GM18511 (cell line): ENCODE data around the gene YKT6.
"Not testable (repeated sequence)": the region's sequence is repeated elsewhere in the genome, so short reads cannot be mapped to it uniquely, and the experiment has no call there.

Experiments
- ATAC-seq: cut with Tn5 transposase; IDR thresholded peaks from one replicate; pipeline ENCODE4 v1.9.1; 2021; ENCODE audit warnings: mild to moderate bottlenecking, moderate library complexity; ENCODE audit not compliant: unreplicated experiment

Gene YKT6

GRCh38 chr7:44193011-44193802, 7.6 kb upstream of the YKT6 start:
- no peak for ATAC-seq

GRCh38 chr7:44194069-44194468, 6.7 kb upstream of the YKT6 start:
- ATAC-seq, result no peak

- ATAC-seq, result no peak
Measured at GRCh38 chr7:44194562-44195145, 6.1 kb upstream of the YKT6 start.

GRCh38 chr7:44195889-44196288, 4.9 kb upstream of the YKT6 start:
- ATAC-seq, result no peak

GRCh38 chr7:44196450-44196872, 4.3 kb upstream of the YKT6 start:
- ATAC-seq, result no peak

GRCh38 chr7:44197474-44197873, 3.3 kb upstream of the YKT6 start:
- no peak for ATAC-seq

- not testable (repeated sequence) for ATAC-seq
Measured at GRCh38 chr7:44200163-44200562, 615 bp upstream of the YKT6 start.

GRCh38 chr7:44201813-44202212, 1.0 kb downstream of the YKT6 start:
- ATAC-seq, result no peak

GRCh38 chr7:44206008-44206407, 5.2 kb downstream of the YKT6 start:
- no peak for ATAC-seq

- no peak for ATAC-seq
Measured at GRCh38 chr7:44208085-44208484, 7.3 kb downstream of the YKT6 start.

- no peak for ATAC-seq
Measured at GRCh38 chr7:44210107-44210506, 9.3 kb downstream of the YKT6 start.

- ATAC-seq, result no peak
Measured at GRCh38 chr7:44211126-44211675, 10.4 kb downstream of the YKT6 start.

- ATAC-seq, result no peak
Measured at GRCh38 chr7:44212018-44212417, 11.2 kb downstream of the YKT6 start.

- no peak for ATAC-seq
Measured at GRCh38 chr7:44212581-44213184, 11.9 kb downstream of the YKT6 start.

- ATAC-seq, result no peak
Measured at GRCh38 chr7:44213206-44213876, 12.6 kb downstream of the YKT6 start.

GRCh38 chr7:44213877-44214388, 13.2 kb downstream of the YKT6 start:
- peak; percentile 50 for ATAC-seq

- no peak for ATAC-seq
Measured at GRCh38 chr7:44215531-44215930, 14.8 kb downstream of the YKT6 start.

- no peak for ATAC-seq
Measured at GRCh38 chr7:44216019-44216418, 15.2 kb downstream of the YKT6 start.

GRCh38 chr7:44216521-44217222, 15.9 kb downstream of the YKT6 start:
- ATAC-seq, result no peak

- ATAC-seq, result no peak
Measured at GRCh38 chr7:44217223-44217714, 16.5 kb downstream of the YKT6 start.
